ENCODE results near the gene ARX.

The ARX gene

DNA sequence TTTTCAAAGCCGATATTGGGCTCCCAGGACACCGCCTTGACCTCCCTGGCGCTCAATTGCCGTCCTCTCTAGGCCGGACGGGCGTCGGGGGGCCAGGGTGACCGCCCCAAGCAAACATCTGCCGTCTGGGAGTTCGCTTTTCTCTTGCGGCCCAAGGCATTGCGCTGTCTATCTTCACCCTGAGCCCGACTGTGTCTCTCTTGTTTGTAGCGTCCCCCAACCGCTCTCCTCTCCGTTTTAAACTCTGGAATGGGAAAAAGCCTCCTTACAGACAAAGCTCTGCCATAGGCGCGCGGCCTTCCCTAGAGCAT is 551 bp upstream of the ARX start:
- DNase-seq = no peak

DNA sequence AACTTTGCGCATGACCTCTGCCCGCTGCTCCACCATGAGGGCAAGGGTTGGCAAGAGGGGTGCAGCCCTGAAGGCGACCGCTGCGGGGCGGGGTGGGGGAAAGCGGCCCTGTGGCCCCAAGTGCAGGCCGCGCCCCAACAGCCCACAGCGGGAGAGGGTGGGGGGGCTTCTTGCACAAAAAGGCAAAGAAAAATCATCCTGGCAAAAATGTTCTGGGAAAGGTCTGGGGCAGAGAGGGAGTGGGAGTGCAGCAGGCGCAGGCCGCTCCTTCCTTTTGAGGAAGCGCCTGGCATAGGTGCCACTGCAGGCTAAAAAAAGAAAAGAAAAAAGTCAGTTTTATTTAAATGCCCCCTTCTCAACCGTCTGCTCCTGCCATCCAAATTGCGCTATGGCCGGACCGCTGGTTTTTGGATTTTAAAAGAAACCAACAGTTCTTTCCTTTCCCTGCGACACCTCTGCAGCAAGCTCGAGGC is 1.4 kb downstream of the ARX start:
- DNase-seq = no peak

DNA sequence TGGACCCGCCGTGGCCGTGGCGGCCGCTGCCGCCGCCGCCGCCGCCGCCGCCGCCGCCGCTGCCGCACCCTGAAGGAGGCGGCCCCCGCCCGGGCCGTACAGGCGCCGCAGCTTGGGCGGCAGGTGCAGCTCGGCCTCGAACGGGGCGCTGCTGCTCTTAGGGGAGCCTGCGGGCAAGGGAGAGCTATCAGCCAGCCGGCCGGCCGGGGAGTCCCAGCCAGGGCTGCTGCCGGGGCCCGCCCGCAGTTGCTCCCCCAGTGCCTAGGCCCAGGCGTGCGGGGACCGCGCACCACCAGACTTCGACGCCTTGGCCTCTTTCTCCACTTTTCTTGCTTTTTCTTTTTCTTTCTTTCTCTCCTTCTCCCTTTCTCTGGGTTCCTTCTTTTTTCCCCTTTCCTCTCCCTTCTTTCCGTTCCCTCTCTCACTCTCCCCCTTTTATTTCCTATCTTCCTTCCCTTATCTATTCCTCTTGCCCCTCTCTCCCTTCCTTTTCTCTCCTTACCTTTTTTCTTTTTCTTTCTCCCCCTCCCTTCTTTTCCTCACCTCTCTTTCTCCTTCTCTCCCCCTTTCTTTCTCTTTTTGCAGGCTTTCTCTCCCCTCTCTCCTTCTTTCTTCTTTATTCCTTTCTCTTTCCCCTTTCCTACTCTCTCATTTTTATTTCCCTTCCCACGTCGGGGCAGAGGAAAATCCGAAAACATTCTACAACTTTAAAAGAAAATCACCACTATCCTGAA is 2.0 kb downstream of the ARX start:
- DNase-seq = no peak

DNA sequence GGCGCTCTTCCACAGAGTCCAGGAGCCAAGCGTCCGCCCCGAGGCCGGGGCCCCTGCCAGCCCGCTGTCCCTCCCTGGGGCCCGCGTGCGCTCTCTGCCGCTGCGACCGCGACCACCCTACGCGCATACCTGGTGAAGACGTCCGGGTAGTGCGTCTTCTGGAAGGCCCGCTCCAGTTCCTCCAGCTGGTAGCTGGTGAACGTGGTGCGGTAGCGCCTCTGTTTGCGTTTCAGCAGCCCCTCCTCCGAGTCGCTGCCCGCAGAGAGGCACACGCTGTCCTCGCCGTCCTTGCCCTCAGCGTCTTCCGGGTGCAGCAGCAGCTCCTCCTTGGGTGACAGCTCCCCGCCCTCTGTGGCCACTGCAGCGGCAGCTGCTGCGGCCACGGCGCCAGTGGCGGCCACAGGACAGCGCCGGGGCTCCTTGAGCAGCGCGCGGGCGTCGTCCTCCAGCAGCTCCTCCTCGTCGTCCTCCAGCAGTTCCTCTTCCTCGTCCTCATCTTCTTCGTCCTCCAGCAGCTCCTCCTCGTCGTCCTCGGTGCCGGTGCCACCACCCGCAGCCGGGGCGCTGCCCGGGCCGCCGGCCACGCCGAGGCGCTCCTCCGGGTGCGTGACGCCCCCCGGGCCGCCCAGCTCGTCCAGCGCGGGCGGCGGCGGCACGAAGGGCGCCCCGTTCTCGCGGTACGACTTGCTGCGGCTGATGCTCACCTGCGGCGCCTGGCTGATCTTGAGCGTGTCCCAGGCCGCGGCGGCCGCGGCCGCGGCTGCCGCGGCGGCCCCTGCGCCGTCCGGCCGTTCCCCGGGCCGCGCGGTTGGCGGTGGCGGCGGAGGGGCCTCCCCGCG is 2.8 kb downstream of the ARX start:
- no peak for DNase-seq

DNA sequence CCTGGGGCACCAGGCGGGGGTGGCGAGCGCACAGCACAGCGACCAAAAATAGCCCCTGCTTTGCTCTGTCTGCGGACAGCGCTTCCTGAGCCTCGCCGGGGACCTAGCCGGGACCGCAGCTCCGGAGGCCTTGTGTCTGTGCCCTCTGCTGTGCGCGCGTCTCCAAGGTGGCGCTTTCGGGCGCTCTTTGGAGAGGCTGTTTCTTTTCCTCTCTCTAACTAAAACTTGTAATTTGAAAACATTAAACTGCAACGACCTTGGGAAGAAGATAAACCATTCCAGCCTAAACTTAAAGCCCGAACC is 3.4 kb downstream of the ARX start:
- DNase-seq = no peak

DNA sequence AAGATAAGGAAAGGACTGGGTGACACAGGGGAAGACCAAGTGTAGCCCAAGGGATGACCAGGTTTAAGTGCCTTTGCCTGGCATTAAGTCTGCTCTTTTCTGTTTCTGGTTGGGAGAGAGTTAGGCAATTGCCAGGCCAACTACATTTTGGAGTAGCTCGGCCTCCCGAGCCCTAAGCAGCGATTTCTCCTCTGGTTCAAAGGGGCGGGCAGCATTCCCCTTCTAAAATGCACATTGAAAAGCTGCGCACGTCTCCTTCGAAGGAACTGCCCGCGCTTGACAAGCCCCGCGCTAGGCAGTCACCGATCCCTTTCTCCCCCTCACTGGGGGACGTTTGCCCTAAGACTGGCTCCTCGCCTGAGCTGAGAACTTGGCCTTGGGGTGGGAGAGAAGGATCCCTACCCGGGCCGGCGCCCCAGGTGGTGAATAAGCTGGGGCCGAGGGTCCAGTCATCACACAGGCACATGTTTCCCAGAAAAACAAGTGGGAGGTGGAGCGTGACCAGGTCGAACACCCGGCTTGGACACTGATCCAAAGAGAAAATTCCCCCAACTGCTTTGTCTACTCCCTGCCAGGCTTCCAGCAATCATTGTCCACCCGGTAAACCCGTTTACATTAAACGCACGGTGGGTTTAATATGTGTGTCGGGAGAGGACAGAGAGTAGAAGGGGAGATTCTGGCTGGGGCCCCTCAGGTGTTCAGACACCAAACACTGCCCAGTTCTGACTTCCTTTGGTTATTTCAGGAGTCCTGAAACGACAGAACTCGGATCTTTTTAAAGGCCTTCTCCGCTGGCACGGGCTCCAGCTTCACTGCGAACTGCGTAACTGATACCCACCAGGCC is 4.0 kb downstream of the ARX start:
- no peak for DNase-seq

DNA sequence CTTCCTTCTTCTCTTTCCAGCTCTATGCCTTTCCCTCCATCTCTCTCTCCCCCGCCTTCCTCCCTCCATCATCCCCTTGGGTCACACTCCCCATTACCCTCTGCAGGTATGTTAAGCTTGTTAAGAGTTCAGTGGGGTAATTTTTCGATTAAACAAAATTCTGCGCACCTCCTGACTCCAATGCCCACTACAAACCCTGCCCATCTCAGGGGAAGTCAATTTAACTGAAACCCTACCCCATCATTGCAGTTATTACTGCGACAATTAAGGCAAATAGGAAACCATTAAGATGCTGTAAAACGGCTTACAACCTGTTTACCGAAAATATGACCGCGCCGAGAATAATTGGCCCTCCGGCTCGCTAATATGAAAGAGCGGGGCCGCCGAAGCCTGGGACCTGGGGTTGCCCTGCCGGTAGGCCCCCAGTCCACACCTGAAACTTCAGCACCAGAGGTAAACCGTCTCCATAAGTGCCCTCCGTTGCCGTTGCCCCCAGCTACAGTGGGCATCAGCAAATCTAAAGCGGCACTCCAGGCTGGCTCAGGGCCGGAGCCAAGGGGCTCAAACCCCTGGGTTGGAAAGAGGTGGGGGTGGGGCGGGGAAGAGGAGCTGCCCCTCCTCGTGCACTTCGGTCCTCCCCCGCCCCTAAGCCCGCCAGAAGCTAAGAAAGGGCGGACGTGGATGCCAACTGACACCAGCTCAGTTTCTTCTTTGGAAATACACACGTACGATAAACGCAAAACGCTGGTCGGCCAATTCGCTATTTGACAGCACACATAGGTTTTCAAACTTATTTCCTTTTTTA is 4.8 kb downstream of the ARX start:
- DNase-seq = no peak

DNA sequence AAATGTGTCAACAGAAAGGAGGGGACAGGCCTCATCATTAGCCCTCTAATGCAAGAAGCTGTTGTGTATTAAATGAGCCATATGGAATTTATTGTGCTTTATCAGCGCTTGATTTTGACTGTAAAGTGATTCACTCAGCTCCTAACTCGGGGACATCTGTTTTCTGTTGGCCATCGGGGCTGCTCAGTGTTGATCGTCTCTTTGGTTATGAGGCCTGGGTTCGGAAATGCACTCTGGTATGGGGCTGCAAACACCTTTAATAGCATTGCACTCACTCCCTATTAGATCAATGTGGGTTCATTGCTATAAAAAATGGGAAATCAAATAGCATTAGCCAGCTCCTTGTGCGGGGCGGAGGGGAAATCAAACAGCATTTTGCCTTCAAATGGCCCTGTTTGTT is 6.4 kb downstream of the ARX start:
- DNase-seq = no peak

DNA sequence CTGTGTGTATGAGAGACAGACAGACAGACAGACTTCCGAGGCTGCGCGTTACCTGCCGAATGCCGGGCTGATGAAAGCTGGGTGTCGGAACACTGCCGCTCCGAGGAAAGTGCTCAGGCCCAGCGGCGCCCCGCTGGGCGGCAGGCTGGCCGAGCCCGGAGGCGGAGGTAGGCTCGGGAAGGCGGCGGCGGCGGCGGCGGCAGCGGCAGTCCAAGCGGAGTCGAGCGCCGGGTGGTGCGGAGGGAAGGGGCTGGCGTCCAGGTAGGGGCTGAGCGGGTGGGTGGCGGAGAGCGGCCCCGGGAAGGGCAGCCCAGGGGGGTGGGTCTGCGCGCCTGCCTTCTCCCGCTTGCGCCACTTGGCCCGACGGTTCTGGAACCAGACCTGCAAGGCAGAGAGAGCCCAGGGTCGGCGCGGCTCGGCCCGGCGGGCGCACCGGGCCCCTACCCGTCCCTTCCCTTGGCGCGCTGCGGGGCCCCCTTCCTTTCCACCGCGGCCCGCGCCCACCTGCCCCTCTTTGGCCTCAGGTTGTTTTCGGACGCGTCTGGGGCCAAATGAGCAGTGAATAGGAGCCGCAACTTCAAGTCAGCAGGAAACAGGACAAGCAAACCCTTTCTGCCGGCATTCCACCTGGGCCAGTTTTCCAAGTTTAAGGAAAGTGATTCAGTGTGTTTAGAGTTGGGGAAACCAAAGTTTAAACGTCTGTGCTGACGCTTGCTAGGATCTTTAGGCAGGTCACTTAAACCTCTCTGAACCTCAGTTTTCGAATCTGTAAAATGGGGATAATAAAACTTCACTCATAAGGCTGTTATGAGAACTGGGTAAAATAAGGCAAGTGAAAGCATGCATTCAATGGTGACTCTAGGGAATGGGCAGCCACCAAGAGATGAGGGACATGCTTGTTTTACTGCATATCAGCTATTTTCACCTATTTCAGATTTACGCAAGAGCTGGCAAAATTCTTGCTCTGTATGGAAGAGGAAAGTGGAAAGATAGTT is 8.4 kb downstream of the ARX start:
- no peak for DNase-seq

DNA sequence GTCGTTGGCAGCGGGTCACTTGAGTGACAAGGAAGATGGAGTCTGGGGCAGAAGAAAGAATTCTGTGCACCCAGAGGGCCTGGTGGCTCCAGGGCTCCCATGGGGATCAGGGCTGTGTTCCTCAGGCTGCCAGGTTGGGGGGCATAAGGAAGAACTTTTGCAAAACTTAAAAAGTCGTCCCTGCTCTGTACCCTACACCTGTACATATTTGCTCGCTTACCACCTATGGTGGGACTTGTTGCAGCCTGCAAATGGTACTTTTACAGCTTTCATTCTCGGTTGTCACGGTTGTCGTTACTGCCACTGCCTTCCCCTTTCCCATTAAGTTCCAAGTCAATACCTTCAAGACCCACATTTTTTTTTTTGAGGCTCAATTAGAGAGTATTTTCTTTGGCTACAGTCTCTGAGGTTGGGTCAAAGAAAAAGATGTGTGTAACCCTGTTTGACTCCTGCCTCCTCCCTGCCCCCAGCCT is 9.1 kb downstream of the ARX start:
- DNase-seq = no peak

DNA sequence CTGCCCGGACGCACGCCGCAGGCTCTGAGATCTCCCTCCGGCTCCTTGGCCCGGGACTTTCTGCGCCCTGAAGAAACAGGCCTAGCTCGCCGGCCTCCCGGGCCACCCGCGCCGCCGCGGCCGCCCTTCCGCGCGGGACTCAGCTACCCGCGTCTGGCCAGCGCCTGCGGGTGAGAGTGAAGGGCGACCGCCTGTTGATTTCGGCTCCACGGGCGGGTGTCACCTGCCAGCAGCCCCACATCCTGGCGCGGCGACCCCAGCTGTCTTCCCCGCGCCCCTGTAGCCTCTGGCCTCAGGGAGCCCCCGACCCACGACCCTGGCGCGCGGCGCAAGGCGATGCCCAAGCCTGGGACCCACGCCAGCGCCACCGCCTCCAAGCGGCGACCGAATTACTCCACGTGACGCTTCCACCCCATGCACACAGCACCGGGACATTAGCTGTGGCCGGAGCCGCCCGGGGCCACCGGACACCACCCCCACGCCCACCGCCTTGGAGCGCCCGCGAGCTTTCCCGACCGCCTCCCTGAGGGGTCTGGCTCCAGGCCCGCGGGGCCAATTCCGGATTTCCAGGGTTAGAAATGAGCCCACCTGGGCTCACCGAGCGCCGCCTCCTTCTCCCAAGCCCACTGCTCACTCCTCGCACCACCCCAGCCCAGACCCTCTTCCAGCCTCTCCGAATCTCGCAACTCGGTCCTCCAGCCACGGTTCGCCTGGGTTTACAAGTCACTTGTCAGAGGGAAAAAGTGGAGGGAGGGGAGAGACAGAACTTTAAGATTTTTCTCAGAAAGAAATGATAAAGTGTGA is 10.2 kb downstream of the ARX start:
- no peak for DNase-seq

DNA sequence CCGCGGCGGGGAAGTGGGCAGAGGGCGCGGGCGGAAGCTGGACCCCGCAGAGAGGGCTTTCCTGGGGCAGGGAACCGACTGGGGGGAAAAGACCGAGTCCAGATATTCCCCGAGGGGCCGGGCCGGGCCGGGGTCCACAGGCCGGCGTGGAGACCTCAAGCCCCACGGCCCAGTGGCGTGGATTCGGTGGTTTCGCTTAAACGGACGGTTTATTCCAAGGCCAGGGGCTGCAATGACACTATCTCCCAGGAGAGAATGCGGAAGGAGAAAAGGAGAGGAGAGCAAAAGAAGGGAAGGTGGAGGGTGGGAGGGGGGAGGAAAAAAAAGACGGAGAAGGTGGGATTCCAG is 10.8 kb downstream of the ARX start:
- DNase-seq = no peak

DNA sequence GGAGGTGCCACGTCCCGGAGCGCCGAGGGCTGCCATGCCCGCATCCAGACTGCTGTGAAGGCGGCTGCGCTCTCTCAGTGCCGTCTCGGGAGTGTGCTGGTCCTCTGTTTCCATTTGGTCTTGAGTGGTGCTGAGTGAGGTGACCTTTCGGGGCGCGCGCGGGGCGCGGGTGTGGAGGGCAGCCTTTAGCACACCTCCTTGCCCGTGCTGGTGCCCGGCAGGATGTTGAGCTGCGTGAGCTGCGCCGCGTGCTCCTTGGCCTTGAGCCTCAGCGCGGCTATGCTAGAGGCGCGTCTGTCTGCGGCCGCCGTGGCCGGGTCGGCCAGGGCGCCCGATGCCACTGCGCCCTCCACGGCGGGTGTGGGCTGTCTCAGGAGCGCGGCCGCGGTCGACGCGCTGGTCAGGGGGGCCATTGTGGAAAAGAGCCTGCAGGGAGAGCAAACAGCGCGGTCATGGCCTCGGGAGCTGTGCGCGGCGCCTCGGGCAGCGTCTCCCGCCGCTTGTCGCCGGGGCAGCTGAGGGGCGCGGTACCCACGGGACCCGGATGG is 11.2 kb downstream of the ARX start:
- no peak for DNase-seq

DNA sequence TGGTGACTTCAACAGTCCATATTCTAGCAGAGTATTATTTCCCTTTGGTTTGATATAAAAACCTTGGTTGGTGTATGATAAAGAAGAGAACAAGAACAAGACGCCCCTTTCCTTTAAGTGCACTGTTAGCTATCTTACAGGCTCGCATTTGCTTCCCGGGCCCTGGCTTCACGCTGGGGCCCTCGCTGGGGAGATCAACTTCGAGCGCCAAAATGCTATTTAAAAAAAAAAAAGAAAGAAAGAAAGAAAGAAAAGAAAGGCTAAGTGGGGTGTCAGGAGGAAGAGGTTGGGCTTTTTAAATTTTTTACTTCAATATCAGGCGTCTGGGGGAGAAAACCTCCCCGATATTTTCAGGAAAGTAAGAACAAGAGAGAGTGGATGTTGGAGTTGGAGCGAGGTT is 11.7 kb downstream of the ARX start:
- no peak for DNase-seq

DNA sequence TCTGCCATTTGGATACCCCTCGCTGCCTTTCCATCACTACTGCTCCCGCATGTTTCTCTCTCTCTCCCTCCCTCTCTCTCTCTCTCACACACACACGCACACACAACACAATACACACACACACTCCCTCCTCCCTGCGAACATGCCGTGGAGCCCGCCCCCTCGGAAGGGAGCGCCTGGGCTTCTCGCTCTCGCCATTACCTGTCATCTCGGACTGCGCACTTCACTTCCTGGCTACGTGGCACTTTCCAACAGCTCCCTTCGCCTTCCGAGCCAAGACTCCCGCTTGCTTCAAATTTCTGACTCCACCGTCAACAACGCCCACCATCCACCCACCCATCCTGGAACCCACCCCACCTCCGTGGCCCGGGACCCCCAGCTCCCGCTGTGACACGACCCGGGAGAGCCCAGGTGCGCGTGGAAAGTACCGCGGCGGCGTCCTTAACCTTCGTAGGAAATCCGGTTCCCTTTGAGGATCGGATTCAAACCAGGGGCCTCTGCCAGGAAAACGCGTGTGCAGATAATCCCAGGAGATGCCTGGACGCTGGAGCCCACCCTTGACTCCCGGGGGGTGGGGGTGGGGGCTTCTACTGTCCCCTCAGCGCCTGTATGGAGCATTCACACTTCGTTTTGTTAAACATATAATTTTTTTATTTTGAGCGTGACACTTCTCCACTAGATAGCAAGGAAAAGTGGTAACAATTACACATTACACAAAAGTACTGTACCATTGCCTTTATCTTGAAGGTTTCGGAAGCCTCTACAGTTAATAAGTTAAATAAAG is 12.5 kb downstream of the ARX start:
- DNase-seq = no peak

DNA sequence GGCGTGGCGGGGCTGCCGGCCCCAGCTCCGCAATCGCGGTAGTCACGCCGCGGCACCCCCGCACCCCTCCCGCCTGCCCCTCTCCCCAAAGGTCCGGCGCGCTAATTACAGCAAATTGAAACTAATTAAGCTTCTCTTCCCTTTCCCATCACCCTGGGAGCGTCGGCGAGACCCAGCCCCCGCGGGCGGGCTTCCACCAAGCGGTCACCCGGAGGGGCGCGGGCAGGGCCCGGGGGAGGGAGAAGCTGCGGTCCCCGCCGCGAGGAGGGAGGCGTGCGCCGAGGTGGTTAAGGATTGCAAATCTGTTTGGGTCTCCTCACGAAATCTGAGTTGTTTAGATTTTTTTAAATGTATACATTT is 13.1 kb downstream of the ARX start:
- no peak for DNase-seq

DNA sequence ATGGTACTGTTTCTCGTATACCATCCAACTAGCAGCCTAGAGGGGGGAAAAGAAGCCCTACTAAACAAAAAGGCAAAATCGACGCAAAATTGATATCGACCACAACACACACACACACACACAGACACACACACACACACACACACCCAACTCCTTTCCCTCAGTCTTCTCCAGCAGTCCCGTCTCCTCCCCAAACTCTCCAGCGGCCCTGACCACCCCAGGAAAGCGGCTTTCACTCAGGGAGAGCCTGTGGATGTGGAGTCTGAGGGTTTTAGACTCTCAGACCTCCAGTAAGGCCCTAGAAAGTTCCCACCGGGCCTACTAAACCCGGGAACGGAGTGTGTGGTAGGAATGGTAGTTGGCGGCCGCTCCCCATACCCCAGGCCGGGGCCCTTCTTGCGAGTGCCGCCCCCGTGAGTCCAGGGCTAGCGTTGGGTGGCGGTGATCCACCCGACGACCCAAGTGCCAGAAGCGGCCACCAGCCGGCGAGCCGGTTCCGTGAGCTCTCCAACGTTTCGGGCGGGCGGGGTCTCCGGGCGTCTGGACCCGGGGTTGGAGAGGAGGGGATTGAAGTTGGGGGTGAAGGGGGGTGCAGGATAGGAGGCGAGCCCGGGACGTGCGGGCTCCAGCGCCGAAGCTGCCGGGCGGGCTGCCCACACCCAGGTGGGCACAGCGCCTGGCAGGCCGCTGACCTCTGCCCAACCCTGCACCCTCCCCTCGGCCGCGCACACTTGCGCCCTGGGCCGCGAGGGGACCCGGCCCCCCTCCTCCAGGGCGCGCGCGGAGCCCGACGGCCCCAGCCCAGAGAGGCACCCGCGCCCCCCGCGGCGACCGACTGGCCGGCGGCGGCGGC is 13.7 kb downstream of the ARX start:
- DNase-seq = no peak

DNA sequence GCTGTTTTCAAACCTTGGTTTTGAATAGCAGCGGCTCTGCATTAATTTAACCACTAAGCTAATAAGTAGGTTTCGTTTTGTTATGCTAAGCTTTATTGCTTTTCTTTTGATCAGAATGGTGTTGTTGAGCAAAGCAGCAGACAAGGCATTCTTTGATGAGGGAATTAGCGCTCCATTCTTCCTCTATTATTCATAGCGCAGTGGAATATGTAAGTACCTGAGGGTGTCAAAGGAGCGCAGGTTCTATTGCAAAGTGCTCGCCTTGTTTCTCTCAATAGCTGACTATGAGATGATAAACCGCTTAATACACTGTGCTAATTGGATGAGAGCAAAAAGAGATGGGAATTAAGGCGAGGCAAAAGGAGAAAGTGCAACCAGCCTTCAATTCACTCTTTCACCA is 16.3 kb downstream of the ARX start:
- no peak for DNase-seq
